HG03108 (cell line): Measurements from ENCODE around the gene IL12RB1.

Experiments
- ATAC-seq: cut with Tn5 transposase; IDR thresholded peaks from one replicate; pipeline ENCODE4 v1.9.1; 2021; ENCODE audit warnings: moderate library complexity; ENCODE audit not compliant: unreplicated experiment

The IL12RB1 gene

GRCh38 chr19:18013210-18014111, 73.3 kb downstream of the IL12RB1 start:
- no peak for ATAC-seq

DNA sequence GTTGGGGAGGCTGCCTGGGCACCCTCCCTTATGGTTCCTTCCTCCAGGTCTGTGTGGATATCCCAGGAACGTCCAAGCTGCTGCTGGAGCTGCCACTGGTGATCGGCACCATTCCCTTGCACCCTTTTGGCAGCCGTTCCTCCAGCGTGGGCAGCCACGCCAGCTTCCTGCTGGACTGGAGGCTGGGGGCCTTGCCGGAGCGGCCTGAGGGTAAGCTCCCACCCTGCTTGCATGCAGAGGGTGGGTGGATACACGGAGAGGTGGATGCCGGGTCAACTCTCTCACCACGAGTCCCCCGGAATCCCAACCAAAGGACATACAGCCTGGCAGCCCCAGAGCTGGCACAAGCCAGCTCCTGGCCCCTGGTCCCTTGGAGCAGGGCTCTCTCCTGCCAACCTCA, 76.6 kb downstream of the IL12RB1 start:
- ATAC-seq, result no peak

GRCh38 chr19:18009412-18010066, 77.2 kb downstream of the IL12RB1 start:
- no peak for ATAC-seq
